ENCODE results near the gene NOC3L.
"Not testable (repeated sequence)": the region's sequence is repeated elsewhere in the genome, so short reads cannot be mapped to it uniquely, and the experiment has no call there.

The NOC3L gene

GRCh38 chr10:94363251-94363565 is 469 bp upstream of the NOC3L start:
- Histone ChIP-seq H3K27ac (ENCODE audit: low read depth, low read length) (peak overlapping the region; percentile 91), H3K9me3 (ENCODE audit: control insufficient read depth in 5 of 5, low read length in 5 of 5) (no peaks in the 10 kb centered on the region), H3K9ac (ENCODE audit: low read length in 5 of 5) (peak overlapping the region; percentile 20 to 96 (median 92)), H3K36me3 (ENCODE audit: control insufficient read depth in 5 of 5, insufficient read depth in 5 of 5, low read length in 5 of 5) (peaks cover 0 to 4% (median 3%) of the 10 kb centered on the region in 5 donors), H3K4me1 (ENCODE audit: control insufficient read depth in 5 of 5, insufficient read depth in 5 of 5, low read length in 5 of 5) (peaks cover 0 to 23% (median 19%) of the 10 kb centered on the region in 5 donors), H3K27me3 (ENCODE audit: control insufficient read depth in 5 of 5, insufficient read depth in 4 of 5, low read length in 5 of 5) (no peaks in the 10 kb centered on the region), H3K4me3 (ENCODE audit: low read depth in 1 of 5, low read length in 5 of 5) (peak overlapping the region; percentile 77 to 93 (median 86))

GRCh38 chr10:94361171-94361794 is 1.5 kb downstream of the NOC3L start:
- peak overlapping the region in 4 of 5 donors; percentile 6 to 94 (median 70) for H3K9ac ChIP-seq (ENCODE audit: low read length in 5 of 5)

DNA sequence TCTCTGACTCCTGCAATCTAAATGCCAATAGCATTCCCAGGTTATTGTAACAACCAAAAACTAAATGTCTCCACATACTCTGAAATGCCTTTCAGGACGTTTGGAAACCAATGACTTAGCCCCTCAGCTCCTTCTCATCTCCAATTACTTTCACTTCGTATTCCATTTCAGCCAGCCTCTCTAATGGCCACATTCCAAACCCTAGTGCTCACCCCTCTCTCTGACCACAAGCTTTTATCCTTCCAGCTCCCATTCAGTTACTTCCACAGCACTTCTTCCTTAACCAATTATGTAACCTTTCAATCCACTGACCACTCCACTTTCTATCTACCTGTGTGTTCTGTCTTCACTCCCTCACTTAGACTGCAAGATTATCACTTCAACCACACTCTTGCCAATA is 4.3 kb downstream of the NOC3L start:
- no peaks in the 10 kb centered on the region for H3K9me3 ChIP-seq (ENCODE audit: control insufficient read depth in 5 of 5, low read length in 5 of 5)
- H3K4me1 ChIP-seq (ENCODE audit: control insufficient read depth in 5 of 5, insufficient read depth in 5 of 5, low read length in 5 of 5), result peaks cover 0 to 23% (median 19%) of the 10 kb centered on the region in 5 donors
- H3K4me3 ChIP-seq (ENCODE audit: low read depth in 1 of 5, low read length in 5 of 5), result no peak overlapping the region
- no peak overlapping the region for H3K9ac ChIP-seq (ENCODE audit: low read length in 5 of 5)
- H3K36me3 ChIP-seq (ENCODE audit: control insufficient read depth in 5 of 5, insufficient read depth in 5 of 5, low read length in 5 of 5), result peaks cover 13 to 35% (median 26%) of the 10 kb centered on the region in 5 donors
- no peak overlapping the region for H3K27ac ChIP-seq (ENCODE audit: low read depth, low read length)
- no peaks in the 10 kb centered on the region for H3K27me3 ChIP-seq (ENCODE audit: control insufficient read depth in 5 of 5, insufficient read depth in 4 of 5, low read length in 5 of 5)

More at GRCh38 chr10:94361171-94361794, 1.5 kb downstream of the NOC3L start:
- H3K27ac ChIP-seq (ENCODE audit: low read depth, low read length), result no peak overlapping the region
- H3K4me3 ChIP-seq (ENCODE audit: low read depth in 1 of 5, low read length in 5 of 5), result peak overlapping the region in 3 of 5 donors; percentile 4 to 93 (median 89)
- peaks cover 10 to 22% (median 16%) of the 10 kb centered on the region in 5 donors for H3K36me3 ChIP-seq (ENCODE audit: control insufficient read depth in 5 of 5, insufficient read depth in 5 of 5, low read length in 5 of 5)
- H3K9me3 ChIP-seq (ENCODE audit: control insufficient read depth in 5 of 5, low read length in 5 of 5), result no peaks in the 10 kb centered on the region
- H3K4me1 ChIP-seq (ENCODE audit: control insufficient read depth in 5 of 5, insufficient read depth in 5 of 5, low read length in 5 of 5), result peaks cover 0 to 23% (median 19%) of the 10 kb centered on the region in 5 donors
- H3K27me3 ChIP-seq (ENCODE audit: control insufficient read depth in 5 of 5, insufficient read depth in 4 of 5, low read length in 5 of 5), result no peaks in the 10 kb centered on the region

GRCh38 chr10:94357193-94357592 is 5.5 kb downstream of the NOC3L start:
- no peak overlapping the region for H3K4me3 ChIP-seq (ENCODE audit: low read depth in 1 of 5, low read length in 5 of 5)

DNA sequence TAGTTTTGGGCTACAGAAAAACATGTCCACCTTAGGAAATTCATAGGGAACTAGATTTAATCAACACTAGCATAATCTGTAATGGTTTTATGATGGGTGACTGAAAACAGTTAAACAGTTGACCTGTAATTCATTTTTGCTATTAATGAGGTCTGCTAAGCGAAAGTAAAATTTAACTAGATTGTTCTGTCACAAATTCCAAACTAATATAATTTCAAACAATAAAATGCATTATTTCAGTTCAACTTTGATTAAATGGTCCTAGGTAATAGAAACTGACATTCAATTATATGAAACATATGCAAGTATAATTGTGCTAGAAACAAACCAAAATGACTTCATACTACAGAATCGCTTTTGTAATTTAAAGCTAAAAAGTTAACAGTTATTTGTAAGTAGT is 6.9 kb downstream of the NOC3L start:
- Histone ChIP-seq H3K9me3 (ENCODE audit: control insufficient read depth in 5 of 5, low read length in 5 of 5) (no peaks in the 10 kb centered on the region), H3K36me3 (ENCODE audit: control insufficient read depth in 5 of 5, insufficient read depth in 5 of 5, low read length in 5 of 5) (peaks cover 26 to 48% (median 35%) of the 10 kb centered on the region in 5 donors), H3K4me3 (ENCODE audit: low read depth in 1 of 5, low read length in 5 of 5) (no peak overlapping the region), H3K27me3 (ENCODE audit: control insufficient read depth in 5 of 5, insufficient read depth in 4 of 5, low read length in 5 of 5) (no peaks in the 10 kb centered on the region), H3K27ac (ENCODE audit: low read depth, low read length) (no peak overlapping the region), H3K9ac (ENCODE audit: low read length in 5 of 5) (no peak overlapping the region), H3K4me1 (ENCODE audit: control insufficient read depth in 5 of 5, insufficient read depth in 5 of 5, low read length in 5 of 5) (peaks cover 0 to 2% (median 0%) of the 10 kb centered on the region in 5 donors)

More at GRCh38 chr10:94357193-94357592, 5.5 kb downstream of the NOC3L start:
- Histone ChIP-seq H3K9ac (ENCODE audit: low read length in 5 of 5) (no peak overlapping the region), H3K27ac (ENCODE audit: low read depth, low read length) (no peak overlapping the region), H3K27me3 (ENCODE audit: control insufficient read depth in 5 of 5, insufficient read depth in 4 of 5, low read length in 5 of 5) (no peaks in the 10 kb centered on the region), H3K36me3 (ENCODE audit: control insufficient read depth in 5 of 5, insufficient read depth in 5 of 5, low read length in 5 of 5) (peaks cover 15 to 37% (median 30%) of the 10 kb centered on the region in 5 donors), H3K9me3 (ENCODE audit: control insufficient read depth in 5 of 5, low read length in 5 of 5) (no peaks in the 10 kb centered on the region), H3K4me1 (ENCODE audit: control insufficient read depth in 5 of 5, insufficient read depth in 5 of 5, low read length in 5 of 5) (peaks cover 0 to 15% (median 12%) of the 10 kb centered on the region in 5 donors)

- Histone ChIP-seq H3K9me3 (ENCODE audit: control insufficient read depth in 5 of 5, low read length in 5 of 5) (no peaks in the 10 kb centered on the region), H3K4me3 (ENCODE audit: low read depth in 1 of 5, low read length in 5 of 5) (no peak overlapping the region), H3K4me1 (ENCODE audit: control insufficient read depth in 5 of 5, insufficient read depth in 5 of 5, low read length in 5 of 5) (peaks cover 0 to 5% (median 0%) of the 10 kb centered on the region in 5 donors), H3K27ac (ENCODE audit: low read depth, low read length) (no peak overlapping the region), H3K9ac (ENCODE audit: low read length in 5 of 5) (no peak overlapping the region), H3K27me3 (ENCODE audit: control insufficient read depth in 5 of 5, insufficient read depth in 4 of 5, low read length in 5 of 5) (no peaks in the 10 kb centered on the region), H3K36me3 (ENCODE audit: control insufficient read depth in 5 of 5, insufficient read depth in 5 of 5, low read length in 5 of 5) (peaks cover 29 to 55% (median 41%) of the 10 kb centered on the region in 5 donors)
Measured at GRCh38 chr10:94353336-94353735, 9.4 kb downstream of the NOC3L start.

DNA sequence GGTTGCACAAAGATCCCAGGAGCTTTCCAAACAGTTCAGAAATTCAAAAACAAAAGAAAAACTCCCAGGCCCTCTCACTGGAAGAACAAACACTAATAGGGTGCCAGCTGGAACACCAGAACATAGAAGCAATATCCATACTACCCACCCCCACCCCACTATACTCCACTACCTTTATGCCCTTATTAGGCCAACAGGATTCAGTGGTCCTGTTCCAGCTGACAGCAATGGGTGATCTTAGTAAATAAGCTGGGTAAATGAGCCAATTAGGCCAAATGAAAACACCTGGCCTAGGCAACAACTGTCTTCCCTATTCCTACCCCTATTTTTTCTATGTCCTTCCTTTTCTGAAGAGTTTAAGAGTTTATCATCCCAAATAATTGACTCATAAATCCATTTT is 11.7 kb downstream of the NOC3L start:
- H3K27me3 ChIP-seq (ENCODE audit: control insufficient read depth in 5 of 5, insufficient read depth in 4 of 5, low read length in 5 of 5), result no peaks in the 10 kb centered on the region
- no peaks in the 10 kb centered on the region for H3K9me3 ChIP-seq (ENCODE audit: control insufficient read depth in 5 of 5, low read length in 5 of 5)
- peaks cover 19 to 40% (median 24%) of the 10 kb centered on the region in 5 donors for H3K36me3 ChIP-seq (ENCODE audit: control insufficient read depth in 5 of 5, insufficient read depth in 5 of 5, low read length in 5 of 5)
- no peak overlapping the region for H3K9ac ChIP-seq (ENCODE audit: low read length in 5 of 5)
- H3K4me1 ChIP-seq (ENCODE audit: control insufficient read depth in 5 of 5, insufficient read depth in 5 of 5, low read length in 5 of 5), result peaks cover 0 to 5% (median 0%) of the 10 kb centered on the region in 5 donors
- no peak overlapping the region for H3K27ac ChIP-seq (ENCODE audit: low read depth, low read length)
- no peak overlapping the region for H3K4me3 ChIP-seq (ENCODE audit: low read depth in 1 of 5, low read length in 5 of 5)

- H3K9ac ChIP-seq (ENCODE audit: low read length in 5 of 5); H3K4me3 ChIP-seq (ENCODE audit: low read depth in 1 of 5, low read length in 5 of 5); H3K4me1 ChIP-seq (ENCODE audit: control insufficient read depth in 5 of 5, insufficient read depth in 5 of 5, low read length in 5 of 5); H3K27ac ChIP-seq (ENCODE audit: low read depth, low read length); H3K27me3 ChIP-seq (ENCODE audit: control insufficient read depth in 5 of 5, insufficient read depth in 4 of 5, low read length in 5 of 5); H3K9me3 ChIP-seq (ENCODE audit: control insufficient read depth in 5 of 5, low read length in 5 of 5): not testable (repeated sequence)
- H3K36me3 ChIP-seq (ENCODE audit: control insufficient read depth in 5 of 5, insufficient read depth in 5 of 5, low read length in 5 of 5), result peaks cover 19 to 42% (median 24%) of the 10 kb centered on the region in 5 donors
Measured at GRCh38 chr10:94350500-94350899, 12.2 kb downstream of the NOC3L start.

DNA sequence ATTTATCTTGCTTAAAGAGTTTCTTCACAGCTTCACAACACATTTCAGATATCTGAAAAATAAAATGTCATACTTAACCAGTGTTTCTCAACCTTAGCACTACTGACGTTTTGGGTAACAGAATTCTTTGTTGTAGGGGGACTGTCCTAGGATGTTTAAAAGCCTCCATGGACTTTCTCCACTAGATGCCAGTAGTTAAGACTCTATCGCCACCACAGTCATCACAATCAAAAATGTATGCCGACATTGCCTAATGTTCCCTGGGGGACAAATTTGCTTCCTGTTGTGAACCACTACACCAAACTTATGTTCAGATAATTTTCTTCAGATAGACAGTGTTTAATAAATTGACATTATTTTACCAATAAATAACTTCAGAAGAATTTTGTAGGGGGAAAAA is 13.4 kb downstream of the NOC3L start:
- H3K27ac ChIP-seq (ENCODE audit: low read depth, low read length), result no peak overlapping the region
- no peaks in the 10 kb centered on the region for H3K27me3 ChIP-seq (ENCODE audit: control insufficient read depth in 5 of 5, insufficient read depth in 4 of 5, low read length in 5 of 5)
- peaks cover 0 to 5% (median 0%) of the 10 kb centered on the region in 5 donors for H3K4me1 ChIP-seq (ENCODE audit: control insufficient read depth in 5 of 5, insufficient read depth in 5 of 5, low read length in 5 of 5)
- H3K4me3 ChIP-seq (ENCODE audit: low read depth in 1 of 5, low read length in 5 of 5), result no peak overlapping the region
- H3K9ac ChIP-seq (ENCODE audit: low read length in 5 of 5), result no peak overlapping the region
- H3K36me3 ChIP-seq (ENCODE audit: control insufficient read depth in 5 of 5, insufficient read depth in 5 of 5, low read length in 5 of 5), result peaks cover 21 to 46% (median 25%) of the 10 kb centered on the region in 5 donors
- no peaks in the 10 kb centered on the region for H3K9me3 ChIP-seq (ENCODE audit: control insufficient read depth in 5 of 5, low read length in 5 of 5)

GRCh38 chr10:94344522-94345122 is 18.1 kb downstream of the NOC3L start:
- peaks cover 0 to 5% (median 0%) of the 10 kb centered on the region in 5 donors for H3K4me1 ChIP-seq (ENCODE audit: control insufficient read depth in 5 of 5, insufficient read depth in 5 of 5, low read length in 5 of 5)
- H3K9me3 ChIP-seq (ENCODE audit: control insufficient read depth in 5 of 5, low read length in 5 of 5), result no peaks in the 10 kb centered on the region
- no peak overlapping the region for H3K27ac ChIP-seq (ENCODE audit: low read depth, low read length)
- H3K27me3 ChIP-seq (ENCODE audit: control insufficient read depth in 5 of 5, insufficient read depth in 4 of 5, low read length in 5 of 5), result no peaks in the 10 kb centered on the region
- no peak overlapping the region for H3K4me3 ChIP-seq (ENCODE audit: low read depth in 1 of 5, low read length in 5 of 5)
- H3K36me3 ChIP-seq (ENCODE audit: control insufficient read depth in 5 of 5, insufficient read depth in 5 of 5, low read length in 5 of 5), result peaks cover 30 to 53% (median 40%) of the 10 kb centered on the region in 5 donors
- H3K9ac ChIP-seq (ENCODE audit: low read length in 5 of 5), result peak overlapping the region in 1 of 5 donors; percentile 21
